T-cell (primary cell): ENCODE results near the gene ZBTB21. TPM values are rescaled to one million over a fixed set of nuclear protein-coding genes. Genes with fewer than 3 reads are reported as not detected.

ENCODE experiments used
- ATAC-seq, 4 experiments: fragments of 200-7000 bp in 3 of 4; fragments of 150-1000 bp in 1 of 4; cut with Tn5 transposase; replicated peaks in 1 of 4; 1 replicate in 3 of 4; 2 replicates in 1 of 4; pipeline ENCODE4 v1.10.0; 2021; ENCODE audit warnings: moderate library complexity in 3 of 4, mild to moderate bottlenecking in 2 of 4, moderate number of reproducible peaks in 1 of 4
- CTCF ChIA-PET, 2 donors: fragments of 300-600 bp; sonication (Branson Sonifier 250); formaldehyde crosslinking; loops; one replicate each; lab custom pipeline; 2022; ENCODE audit warnings: antibody characterized with exemption in 2 of 2; lab: Charles Lee
- POLR2A ChIA-PET, 2 donors: fragments of 300-600 bp; sonication (Branson Sonifier 250); formaldehyde crosslinking; loops; one replicate each; lab custom pipeline; 2022; ENCODE audit warnings: antibody characterized with exemption in 2 of 2; lab: Charles Lee
- DNase-seq, 35 experiments: peaks; one replicate each; pipeline versions ENCODE4 v3.0.0 to v3.0.0-alpha.2; 2013 to 2023
- H3K27ac ChIP-seq: one replicate; pipeline ENCODE4 v1.5.1; 2013; ENCODE audit warnings: low read length
- H3K27me3 ChIP-seq, 2 experiments: replicated peaks in 1 of 2; 1 replicate in 1 of 2; 2 replicates in 1 of 2; pipeline versions ENCODE4 v1.6.1 to v1.7.0; 2013; ENCODE audit warnings: low read length in 1 of 2, mixed read lengths in 1 of 2; ENCODE audit not compliant: control insufficient read depth in 2 of 2, insufficient read depth in 2 of 2; ENCODE audit errors: extremely low read depth in 1 of 2
- H3K36me3 ChIP-seq, 2 donors: 1 replicate in 1 of 2; 2 replicates in 1 of 2; pipeline versions ENCODE4 v1.6.1 to v1.7.0; 2013; ENCODE audit warnings: low read length in 1 of 2; ENCODE audit not compliant: control insufficient read depth in 2 of 2, insufficient read depth in 1 of 2; ENCODE audit errors: extremely low read depth in 1 of 2
- H3K4me1 ChIP-seq, 2 experiments: 1 replicate in 1 of 2; 2 replicates in 1 of 2; pipeline versions ENCODE4 v1.6.1 to v1.7.0; 2013; ENCODE audit warnings: low read length in 2 of 2, mixed read lengths in 1 of 2; ENCODE audit not compliant: insufficient read depth in 2 of 2, control insufficient read depth in 1 of 2; ENCODE audit errors: extremely low read depth in 1 of 2
- H3K4me3 ChIP-seq, 2 donors: 1 replicate in 1 of 2; 2 replicates in 1 of 2; pipeline versions ENCODE4 v1.5.1 to v1.7.0; 2013; ENCODE audit warnings: mild to moderate bottlenecking in 2 of 2, low read length in 1 of 2, moderate library complexity in 1 of 2; ENCODE audit not compliant: control insufficient read depth in 1 of 2; ENCODE audit errors: extremely low read depth in 1 of 2
- H3K9me3 ChIP-seq: 2 replicates; pipeline ENCODE4 v1.7.0; 2013
- H3K27ac Mint-ChIP-seq, 2 donors: one replicate each; pipeline ENCODE4 v1.8.0; 2020 to 2021; ENCODE audit warnings: mild to moderate bottlenecking in 2 of 2, mixed read lengths in 2 of 2
- H3K27me3 Mint-ChIP-seq, 2 donors: one replicate each; pipeline ENCODE4 v1.8.0; 2021 to 2022; ENCODE audit warnings: mixed read lengths in 2 of 2
- H3K36me3 Mint-ChIP-seq: one replicate; pipeline ENCODE4 v1.8.0; 2021; ENCODE audit warnings: mixed read lengths
- H3K4me1 Mint-ChIP-seq, 3 donors: one replicate each; pipeline ENCODE4 v1.8.0; 2020 to 2022; ENCODE audit warnings: mixed read lengths in 3 of 3, mild to moderate bottlenecking in 1 of 3
- H3K4me3 Mint-ChIP-seq, 3 donors: one replicate each; pipeline ENCODE4 v1.8.0; 2020 to 2022; ENCODE audit warnings: mild to moderate bottlenecking in 3 of 3, mixed read lengths in 3 of 3, moderate library complexity in 3 of 3
- H3K9me3 Mint-ChIP-seq, 3 donors: one replicate each; pipeline ENCODE4 v1.8.0; 2020 to 2022; ENCODE audit warnings: mixed read lengths in 3 of 3
- WGBS: methylation state at CpG from one replicate; pipeline ENCODE4 v1.1.5; 2013; ENCODE audit warnings: missing lambda C conversion rate; ENCODE audit not compliant: insufficient coverage; 5-methylcytosine and 5-hydroxymethylcytosine counted together
- total RNA-seq, 35 experiments: library from RNA in 6 of 35; stranded (reverse) in 6 of 35; fragments of 120-200 nt in 1 of 35; gene quantifications; one replicate each; pipeline versions ENCODE4 v1.2.1 to v1.2.4 and lab custom pipeline; 2013 to 2026

The ZBTB21 gene
- total RNA-seq, 5 donors from 2014 or later (not counting 1 experiment from before 2014, with no cell fraction given) = 17.6 to 119 (median 25.9) TPM

DNA sequence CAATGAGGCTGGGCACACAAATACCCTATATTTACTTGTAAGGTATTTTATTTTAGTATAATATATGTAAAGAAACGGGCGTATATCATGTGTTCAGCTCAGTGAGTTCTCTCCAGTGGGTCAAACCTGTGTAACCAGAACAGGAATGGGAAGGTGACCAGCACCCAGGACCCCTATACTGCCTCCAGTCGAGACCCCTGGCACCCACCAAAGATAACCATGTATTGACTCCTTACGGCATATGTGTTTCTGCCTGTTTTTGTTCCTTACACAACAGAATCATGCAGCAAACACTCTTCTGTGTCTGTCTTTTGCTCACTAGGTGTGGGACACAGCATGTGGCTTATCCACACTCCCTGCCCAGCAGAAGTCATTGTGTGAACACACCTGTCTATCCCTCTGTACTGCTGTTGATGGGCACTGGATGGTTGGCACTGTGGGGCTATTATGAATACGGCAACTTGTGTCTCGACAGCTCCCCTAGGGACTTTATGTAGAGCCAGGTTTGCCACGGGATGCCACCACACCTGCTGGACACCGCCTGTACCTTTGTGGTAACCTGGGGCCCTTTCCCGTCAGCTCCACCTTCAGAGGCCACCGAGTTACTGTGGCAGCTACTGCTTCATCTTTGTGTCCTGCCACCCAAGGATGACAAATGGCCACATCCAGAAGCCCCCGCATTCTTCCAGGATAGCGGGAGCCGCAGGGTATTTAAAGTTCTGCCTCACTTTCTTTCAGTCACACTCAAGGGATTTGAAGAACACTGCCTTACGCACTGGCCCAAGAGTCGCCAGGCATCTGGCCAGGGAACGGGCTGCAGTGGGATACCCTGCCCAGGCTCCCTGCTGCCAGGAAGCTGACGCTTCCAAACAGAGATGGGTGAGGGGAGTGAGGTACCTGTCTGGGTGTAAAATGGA, 32.9 kb downstream of the ZBTB21 start:
- Mint-ChIP-seq H3K27me3 (peaks cover 0 to 4% of the 10 kb centered on the region in 2 donors), H3K9me3 (peaks cover 7 to 8% (median 7%) of the 10 kb centered on the region in 3 donors), H3K27ac (no peak overlapping the region), H3K4me1 (peaks cover 14 to 21% (median 16%) of the 10 kb centered on the region in 3 donors), H3K36me3 (peaks cover 4% of the 10 kb centered on the region), H3K4me3 (no peak overlapping the region)
- POLR2A ChIA-PET = no interaction called here
- Histone ChIP-seq H3K4me1 (peaks cover 0 to 16% of the 10 kb centered on the region in 2 experiments), H3K27ac (no peak overlapping the region), H3K27me3 (peaks cover 0 to 10% of the 10 kb centered on the region in 2 experiments), H3K36me3 (no peaks in the 10 kb centered on the region), H3K4me3 (no peak overlapping the region), H3K9me3 (no peaks in the 10 kb centered on the region)
- CTCF ChIA-PET = no interaction called here
- no peak for ATAC-seq
- 93% methylated on average over 13 of the region's 17 CpGs for WGBS
- peak in 2 of 35 experiments; percentile 3 to 9 for DNase-seq

GRCh38 chr21:41976611-41977010, 33.5 kb downstream of the ZBTB21 start:
- ATAC-seq (no peak), DNase-seq (no peak)
- Mint-ChIP-seq H3K27me3 (peaks cover 0 to 4% of the 10 kb centered on the region in 2 donors), H3K9me3 (peaks cover 6 to 7% (median 7%) of the 10 kb centered on the region in 3 donors), H3K4me3 (no peak overlapping the region), H3K36me3 (peaks cover 4% of the 10 kb centered on the region), H3K27ac (no peak overlapping the region), H3K4me1 (peaks cover 14 to 21% (median 16%) of the 10 kb centered on the region in 3 donors)
- Histone ChIP-seq H3K27ac (no peak overlapping the region), H3K4me3 (no peak overlapping the region), H3K27me3 (peaks cover 0 to 10% of the 10 kb centered on the region in 2 experiments), H3K36me3 (no peaks in the 10 kb centered on the region), H3K4me1 (peaks cover 0 to 16% of the 10 kb centered on the region in 2 experiments), H3K9me3 (no peaks in the 10 kb centered on the region)
- CTCF ChIA-PET = no interaction called here
- POLR2A ChIA-PET = no interaction called here
- WGBS = 100% methylated on average over 3 of the region's 8 CpGs

GRCh38 chr21:41975391-41976272, 34.5 kb downstream of the ZBTB21 start:
- 94% methylated on average over 10 of the region's 17 CpGs for WGBS
- Mint-ChIP-seq H3K27ac (no peak overlapping the region), H3K36me3 (peaks cover 4% of the 10 kb centered on the region), H3K4me1 (peaks cover 14 to 21% (median 16%) of the 10 kb centered on the region in 3 donors), H3K27me3 (peaks cover 0 to 4% of the 10 kb centered on the region in 2 donors), H3K9me3 (peaks cover 6 to 7% (median 7%) of the 10 kb centered on the region in 3 donors), H3K4me3 (no peak overlapping the region)
- DNase-seq (peak in 2 of 35 experiments; percentile 2 to 17), ATAC-seq (no peak)
- Histone ChIP-seq H3K4me1 (peaks cover 0 to 16% of the 10 kb centered on the region in 2 experiments), H3K9me3 (no peaks in the 10 kb centered on the region), H3K27ac (no peak overlapping the region), H3K4me3 (no peak overlapping the region), H3K27me3 (peaks cover 0 to 10% of the 10 kb centered on the region in 2 experiments), H3K36me3 (no peaks in the 10 kb centered on the region)
- POLR2A ChIA-PET = no interaction called here
- CTCF ChIA-PET = no interaction called here

DNA sequence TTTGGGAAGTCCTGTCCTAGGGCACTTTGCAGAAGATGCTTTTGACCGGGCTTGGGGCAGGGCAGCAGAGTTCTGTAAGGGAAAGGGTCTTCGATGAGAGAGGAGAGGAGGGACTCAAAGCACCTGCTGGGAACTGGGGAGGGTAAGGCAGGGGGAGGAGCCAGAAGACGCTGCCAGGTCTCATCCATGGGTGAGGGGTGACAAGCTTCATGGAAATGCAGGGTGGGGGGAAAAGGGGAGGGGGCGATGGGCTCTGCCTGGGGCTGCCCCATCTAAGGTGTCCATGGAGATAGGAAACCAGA, 35.5 kb downstream of the ZBTB21 start:
- H3K36me3 ChIP-seq = no peaks in the 10 kb centered on the region
- 67% methylated on average over 1 of the region's 4 CpGs for WGBS
- H3K4me3 Mint-ChIP-seq = peak overlapping the region in 1 of 3 donors; percentile 66
- peaks cover 4% of the 10 kb centered on the region for H3K36me3 Mint-ChIP-seq
- no peak overlapping the region for H3K4me3 ChIP-seq
- peaks cover 0 to 16% of the 10 kb centered on the region in 2 experiments for H3K4me1 ChIP-seq
- ATAC-seq = no peak
- peaks cover 6 to 7% (median 7%) of the 10 kb centered on the region in 3 donors for H3K9me3 Mint-ChIP-seq
- peaks cover 0 to 4% of the 10 kb centered on the region in 2 donors for H3K27me3 Mint-ChIP-seq
- no peak overlapping the region for H3K27ac ChIP-seq
- POLR2A ChIA-PET = no interaction called here
- CTCF ChIA-PET = no interaction called here
- H3K9me3 ChIP-seq = no peaks in the 10 kb centered on the region
- H3K27ac Mint-ChIP-seq = peak overlapping the region in 1 of 2 donors; percentile 25
- peaks cover 0 to 5% of the 10 kb centered on the region in 2 experiments for H3K27me3 ChIP-seq
- peak in 1 of 35 experiments; percentile 0 for DNase-seq
- H3K4me1 Mint-ChIP-seq = peaks cover 14 to 21% (median 16%) of the 10 kb centered on the region in 3 donors

GRCh38 chr21:41973861-41974751, 36.1 kb downstream of the ZBTB21 start:
- peaks cover 2% of the 10 kb centered on the region for H3K36me3 Mint-ChIP-seq
- Histone ChIP-seq H3K4me1 (peaks cover 0 to 16% of the 10 kb centered on the region in 2 experiments), H3K4me3 (peak overlapping the region in 1 of 2 donors; percentile 25), H3K27me3 (peaks cover 0 to 3% of the 10 kb centered on the region in 2 experiments), H3K27ac (peak overlapping the region; percentile 24), H3K9me3 (no peaks in the 10 kb centered on the region), H3K36me3 (no peaks in the 10 kb centered on the region)
- POLR2A ChIA-PET = no interaction called here
- H3K4me1 Mint-ChIP-seq = peaks cover 14 to 21% (median 16%) of the 10 kb centered on the region in 3 donors
- CTCF ChIA-PET = no interaction called here
- H3K27ac Mint-ChIP-seq = peak overlapping the region; percentile 49 to 53
- ATAC-seq (peak; percentile 71 to 94 (median 81)), DNase-seq (peak in 15 of 35 experiments; percentile 6 to 37 (median 12))
- H3K27me3 Mint-ChIP-seq = peaks cover 0 to 1% of the 10 kb centered on the region in 2 donors
- H3K4me3 Mint-ChIP-seq = peak overlapping the region in 1 of 3 donors; percentile 66
- WGBS = 48% methylated on average over 11 of the region's 14 CpGs
- H3K9me3 Mint-ChIP-seq = peaks cover under 1 to 2% (median under 1%) of the 10 kb centered on the region in 3 donors
